NK-92 (cell line): ENCODE measurements around the gene MTERF4.

Experiments
- DNase-seq: peaks from one replicate; lab custom pipeline; 2025; ENCODE audit not compliant: unreplicated experiment; lab: John Stamatoyannopoulos, UW

The MTERF4 gene

GRCh38 chr2:241051578-241052487, 50.3 kb downstream of the MTERF4 start:
- no peak for DNase-seq

- DNase-seq: no peak
These were observed 51.2 kb downstream of the MTERF4 start for GRCh38 chr2:241050624-241051577.

GRCh38 chr2:241049739-241050623, 52.1 kb downstream of the MTERF4 start:
- DNase-seq: no peak

- no peak for DNase-seq
These were observed 53.1 kb downstream of the MTERF4 start for GRCh38 chr2:241048949-241049343.

GRCh38 chr2:241048149-241048948, 53.7 kb downstream of the MTERF4 start:
- DNase-seq: no peak

- no peak for DNase-seq
These were observed 54.7 kb downstream of the MTERF4 start for GRCh38 chr2:241047253-241048010.
